ENCODE measurements around the gene VAT1. TPM values are rescaled to one million over a fixed set of nuclear protein-coding genes. Genes with fewer than 3 reads are reported as not detected.
"Not testable (repeated sequence)": the region's sequence is repeated elsewhere in the genome, so short reads cannot be mapped to it uniquely, and the experiment has no call there.

The VAT1 gene
- total RNA-seq, 1 experiment from 2014 or later: 45.7 TPM

DNA sequence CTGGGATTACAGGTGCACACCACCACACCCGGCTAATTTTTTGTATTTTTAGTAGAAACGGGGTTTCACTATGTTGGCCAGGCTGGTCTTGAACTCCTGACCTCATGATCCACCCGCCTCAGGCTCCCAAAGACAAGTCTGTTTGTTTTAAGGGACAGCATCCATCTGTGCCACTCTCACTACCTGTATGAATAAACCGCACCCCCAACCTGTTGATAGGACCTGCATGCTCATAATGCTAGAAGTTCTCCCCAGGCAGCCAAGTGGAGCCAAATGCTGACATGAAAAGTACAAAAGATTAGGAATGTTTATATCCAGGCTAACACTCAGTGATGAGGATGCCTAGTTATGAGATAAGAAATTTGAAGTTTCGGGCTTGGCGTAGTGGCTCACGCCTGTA lies 30.8 kb upstream of the VAT1 start:
- H3K4me1 ChIP-seq (ENCODE audit: low read length); H3K27ac ChIP-seq (ENCODE audit: low read length); H3K9me3 ChIP-seq (ENCODE audit: low read length); H2AFZ ChIP-seq (ENCODE audit: low read length); H4K20me1 ChIP-seq (ENCODE audit: insufficient read depth, low read depth, low read length); H3K9me2 ChIP-seq (replicated peaks; ENCODE audit: insufficient read depth, low read length); H3K4me3 ChIP-seq (ENCODE audit: low read length); H3K9ac ChIP-seq (ENCODE audit: low read length); DNase-seq; H3K4me2 ChIP-seq (ENCODE audit: low read depth, low read length, poor library complexity, severe bottlenecking); H3K27me3 ChIP-seq (ENCODE audit: low read length); H3K79me2 ChIP-seq (ENCODE audit: low read length): not testable (repeated sequence)
- H3K36me3 ChIP-seq (ENCODE audit: insufficient read depth, low read length): peaks cover 46% of the 10 kb centered on the region; the same call in 1 of the 2 replicates

DNA sequence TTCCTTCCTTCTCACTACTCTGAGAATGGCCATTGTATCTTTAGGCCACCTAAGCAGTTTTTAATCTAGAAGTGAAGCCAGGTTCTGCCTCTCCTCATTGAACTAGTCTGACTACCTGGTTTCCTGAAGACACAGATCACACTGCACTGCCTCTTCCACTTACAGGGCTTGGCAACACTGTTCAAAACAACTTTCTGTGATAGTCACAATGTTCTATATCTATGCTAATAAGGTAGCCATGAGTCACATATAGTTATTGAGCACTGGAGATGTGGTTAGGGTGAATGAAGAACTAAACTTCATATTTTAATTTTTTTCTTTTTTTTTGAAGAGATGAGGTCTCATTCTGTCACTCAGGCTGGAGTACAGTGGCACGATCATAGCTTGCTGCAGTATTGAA lies 29.8 kb upstream of the VAT1 start:
- Histone ChIP-seq H3K27me3 (ENCODE audit: low read length) (no peaks in the 10 kb centered on the region), H3K79me2 (ENCODE audit: low read length) (no peaks in the 10 kb centered on the region), H3K36me3 (ENCODE audit: insufficient read depth, low read length) (peaks cover 50% of the 10 kb centered on the region; the same call in 1 of the 2 replicates)

DNA sequence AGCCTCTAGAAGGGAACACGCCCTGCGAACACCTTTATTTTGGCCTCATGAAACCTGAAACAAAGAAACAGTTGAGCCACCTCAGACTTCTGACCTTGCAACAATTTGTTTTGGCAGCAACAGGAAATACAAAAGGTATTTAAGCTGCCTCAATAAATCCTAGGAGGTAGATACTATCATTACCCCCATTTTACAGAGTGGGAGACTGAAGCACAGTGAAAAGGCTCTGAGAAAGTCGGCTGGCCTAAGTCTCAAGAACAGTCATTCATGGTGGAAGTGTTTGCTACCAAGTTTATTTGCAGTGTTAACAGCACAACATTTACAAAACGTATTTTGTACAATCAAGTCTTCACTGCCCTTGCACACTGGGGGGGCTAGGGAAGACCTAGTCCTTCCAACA lies 21.8 kb upstream of the VAT1 start:
- Histone ChIP-seq H3K4me1 (ENCODE audit: low read length) (peaks cover 26% of the 10 kb centered on the region), H3K9ac (ENCODE audit: low read length) (no peak overlapping the region), H3K9me2 (replicated peaks; ENCODE audit: insufficient read depth, low read length) (no peaks in the 10 kb centered on the region), H3K4me3 (ENCODE audit: low read length) (no peak overlapping the region), H3K27me3 (ENCODE audit: low read length) (no peaks in the 10 kb centered on the region), H2AFZ (ENCODE audit: low read length) (no peak overlapping the region), H3K79me2 (ENCODE audit: low read length) (no peaks in the 10 kb centered on the region), H4K20me1 (ENCODE audit: insufficient read depth, low read depth, low read length) (no peaks in the 10 kb centered on the region), H3K36me3 (ENCODE audit: insufficient read depth, low read length) (peaks cover 21% of the 10 kb centered on the region; the same call in 1 of the 2 replicates), H3K4me2 (ENCODE audit: low read depth, low read length, poor library complexity, severe bottlenecking) (no peak overlapping the region), H3K9me3 (ENCODE audit: low read length) (no peaks in the 10 kb centered on the region), H3K27ac (ENCODE audit: low read length) (no peak overlapping the region)
- no peak for DNase-seq

More for the DNA sequence above, 29.8 kb upstream of the VAT1 start:
- no peak for DNase-seq
- no peak overlapping the region for H3K27ac ChIP-seq (ENCODE audit: low read length)
- H2AFZ ChIP-seq (ENCODE audit: low read length): no peak overlapping the region
- H4K20me1 ChIP-seq (ENCODE audit: insufficient read depth, low read depth, low read length): no peaks in the 10 kb centered on the region
- no peak overlapping the region for H3K9ac ChIP-seq (ENCODE audit: low read length)
- H3K9me2 ChIP-seq (replicated peaks; ENCODE audit: insufficient read depth, low read length): no peaks in the 10 kb centered on the region
- no peak overlapping the region for H3K4me3 ChIP-seq (ENCODE audit: low read length)
- H3K4me1 ChIP-seq (ENCODE audit: low read length): no peaks in the 10 kb centered on the region
- no peak overlapping the region for H3K4me2 ChIP-seq (ENCODE audit: low read depth, low read length, poor library complexity, severe bottlenecking)
- H3K9me3 ChIP-seq (ENCODE audit: low read length): no peaks in the 10 kb centered on the region

DNA sequence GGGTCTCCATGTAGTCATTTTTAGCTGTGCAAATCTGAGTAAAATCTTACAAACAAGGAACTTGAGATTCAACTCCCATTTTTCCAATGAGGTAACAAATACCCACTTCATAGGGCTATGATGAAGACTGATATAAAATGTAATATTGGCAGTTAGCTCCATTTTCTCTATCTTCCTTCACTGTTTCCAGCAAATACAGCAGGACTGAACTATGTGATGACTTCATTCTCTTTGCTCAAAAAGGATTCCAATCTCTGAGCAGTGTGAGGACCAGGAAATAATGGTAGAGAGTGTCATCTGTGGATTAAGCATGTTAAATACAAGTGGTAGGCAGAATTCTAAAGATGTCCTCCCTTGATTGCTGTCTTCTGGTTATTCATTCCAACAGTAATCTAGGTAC lies 21.1 kb upstream of the VAT1 start:
- Histone ChIP-seq H3K79me2 (ENCODE audit: low read length) (no peaks in the 10 kb centered on the region), H3K36me3 (ENCODE audit: insufficient read depth, low read length) (peaks cover 16% of the 10 kb centered on the region; the same call in 1 of the 2 replicates)

DNA sequence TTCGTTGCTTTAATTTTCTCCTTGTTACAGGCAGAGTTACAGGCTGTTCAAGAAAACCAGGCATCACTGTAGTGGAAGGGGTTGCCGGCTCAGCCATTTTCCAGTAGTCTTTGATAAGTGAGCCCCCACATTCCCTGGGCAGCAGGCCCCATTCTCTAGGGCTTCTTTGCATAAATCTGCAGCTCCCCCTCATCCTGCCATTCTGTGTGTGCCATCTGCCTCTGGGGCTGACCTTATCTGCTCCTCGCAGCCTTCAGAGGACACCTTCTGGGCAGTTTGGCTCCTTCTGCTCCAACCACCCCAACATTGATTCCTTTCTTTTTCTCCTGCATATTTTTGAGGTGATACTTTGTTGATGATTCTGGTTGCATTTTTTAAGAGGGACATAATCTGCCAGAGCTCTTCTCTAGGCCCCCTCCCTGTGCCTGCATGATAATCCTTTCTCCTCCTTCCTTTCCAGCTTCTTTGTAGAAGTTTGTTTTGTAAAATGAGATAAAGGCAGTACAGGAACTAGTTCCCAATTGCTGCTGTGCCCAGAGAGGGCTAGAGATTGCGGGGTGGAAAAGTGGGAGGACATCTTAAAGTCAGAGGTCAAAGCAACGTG lies 19.9 kb upstream of the VAT1 start:
- Histone ChIP-seq H2AFZ (ENCODE audit: low read length) (no peak overlapping the region), H3K9me3 (ENCODE audit: low read length) (no peaks in the 10 kb centered on the region), H3K4me2 (ENCODE audit: low read depth, low read length, poor library complexity, severe bottlenecking) (no peak overlapping the region), H3K79me2 (ENCODE audit: low read length) (no peaks in the 10 kb centered on the region), H3K4me3 (ENCODE audit: low read length) (no peak overlapping the region), H3K27ac (ENCODE audit: low read length) (no peak overlapping the region), H3K36me3 (ENCODE audit: insufficient read depth, low read length) (peaks cover 12% of the 10 kb centered on the region; the same call in 1 of the 2 replicates), H3K9ac (ENCODE audit: low read length) (no peak overlapping the region), H4K20me1 (ENCODE audit: insufficient read depth, low read depth, low read length) (no peaks in the 10 kb centered on the region), H3K9me2 (replicated peaks; ENCODE audit: insufficient read depth, low read length) (no peaks in the 10 kb centered on the region), H3K27me3 (ENCODE audit: low read length) (no peaks in the 10 kb centered on the region), H3K4me1 (ENCODE audit: low read length) (peaks cover 26% of the 10 kb centered on the region)
- DNase-seq: no peak

More for the DNA sequence above, 21.1 kb upstream of the VAT1 start:
- Histone ChIP-seq H4K20me1 (ENCODE audit: insufficient read depth, low read depth, low read length) (no peaks in the 10 kb centered on the region), H3K27ac (ENCODE audit: low read length) (no peak overlapping the region), H3K4me3 (ENCODE audit: low read length) (no peak overlapping the region), H3K4me2 (ENCODE audit: low read depth, low read length, poor library complexity, severe bottlenecking) (no peak overlapping the region), H3K9ac (ENCODE audit: low read length) (no peak overlapping the region), H3K4me1 (ENCODE audit: low read length) (peaks cover 26% of the 10 kb centered on the region), H3K9me2 (replicated peaks; ENCODE audit: insufficient read depth, low read length) (no peaks in the 10 kb centered on the region), H3K9me3 (ENCODE audit: low read length) (no peaks in the 10 kb centered on the region), H3K27me3 (ENCODE audit: low read length) (no peaks in the 10 kb centered on the region), H2AFZ (ENCODE audit: low read length) (no peak overlapping the region)
- DNase-seq: no peak

DNA sequence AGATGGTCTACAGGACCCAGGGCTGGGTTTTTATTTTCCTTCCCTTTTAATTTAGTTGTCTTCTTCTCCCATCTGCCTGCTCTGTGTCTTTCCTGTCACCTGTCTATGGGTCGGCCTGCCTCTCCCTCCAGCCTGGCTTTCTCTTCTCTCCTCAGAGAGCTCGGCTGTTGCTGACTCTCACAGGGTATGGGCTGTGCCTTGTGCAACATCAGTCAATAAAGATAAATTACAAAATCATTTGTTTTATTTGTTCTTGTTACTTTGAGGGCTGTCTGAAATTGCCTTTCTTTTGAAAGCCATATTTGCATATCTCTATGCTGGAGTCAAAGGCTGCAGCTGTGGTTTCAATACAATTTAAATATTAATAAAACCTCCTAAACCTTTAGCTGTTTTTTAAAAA lies 18.5 kb upstream of the VAT1 start:
- H3K4me2 ChIP-seq (ENCODE audit: low read depth, low read length, poor library complexity, severe bottlenecking): no peak overlapping the region
- no peak overlapping the region for H2AFZ ChIP-seq (ENCODE audit: low read length)

DNA sequence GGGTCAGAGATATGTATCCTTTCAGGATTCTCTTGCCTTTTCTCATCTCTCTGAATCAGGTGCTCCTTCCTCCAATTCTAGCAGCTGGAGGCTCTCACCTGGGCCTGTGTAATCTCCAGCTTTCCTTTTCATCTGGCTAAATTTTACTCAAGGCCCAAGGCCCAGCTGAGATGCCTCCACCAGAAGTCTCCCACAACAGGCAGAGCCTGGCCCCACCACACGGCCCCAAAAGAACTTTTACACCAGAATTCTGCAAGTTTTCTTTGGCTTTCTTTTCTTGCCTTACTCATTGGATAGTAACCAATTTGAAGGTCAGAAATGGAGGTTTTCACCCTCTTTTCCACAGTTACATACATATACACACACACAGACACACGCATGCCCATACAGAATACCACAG lies 17.5 kb upstream of the VAT1 start:
- Histone ChIP-seq H3K4me1 (ENCODE audit: low read length) (peaks cover 26% of the 10 kb centered on the region), H2AFZ (ENCODE audit: low read length) (no peak overlapping the region), H3K27me3 (ENCODE audit: low read length) (no peaks in the 10 kb centered on the region), H3K27ac (ENCODE audit: low read length) (no peak overlapping the region), H3K9ac (ENCODE audit: low read length) (no peak overlapping the region), H3K79me2 (ENCODE audit: low read length) (no peaks in the 10 kb centered on the region), H3K9me2 (replicated peaks; ENCODE audit: insufficient read depth, low read length) (no peaks in the 10 kb centered on the region), H3K4me2 (ENCODE audit: low read depth, low read length, poor library complexity, severe bottlenecking) (no peak overlapping the region), H4K20me1 (ENCODE audit: insufficient read depth, low read depth, low read length) (no peaks in the 10 kb centered on the region), H3K9me3 (ENCODE audit: low read length) (no peaks in the 10 kb centered on the region), H3K36me3 (ENCODE audit: insufficient read depth, low read length) (peaks cover 8% of the 10 kb centered on the region; the same call in 1 of the 2 replicates), H3K4me3 (ENCODE audit: low read length) (no peak overlapping the region)
- no peak for DNase-seq

More for the DNA sequence above, 18.5 kb upstream of the VAT1 start:
- H3K9ac ChIP-seq (ENCODE audit: low read length): no peak overlapping the region
- H3K27me3 ChIP-seq (ENCODE audit: low read length): no peaks in the 10 kb centered on the region
- DNase-seq: no peak
- no peaks in the 10 kb centered on the region for H3K9me2 ChIP-seq (replicated peaks; ENCODE audit: insufficient read depth, low read length)
- H3K36me3 ChIP-seq (ENCODE audit: insufficient read depth, low read length): peaks cover 8% of the 10 kb centered on the region; the same call in 1 of the 2 replicates
- no peaks in the 10 kb centered on the region for H3K9me3 ChIP-seq (ENCODE audit: low read length)
- H3K4me3 ChIP-seq (ENCODE audit: low read length): no peak overlapping the region
- H4K20me1 ChIP-seq (ENCODE audit: insufficient read depth, low read depth, low read length): no peaks in the 10 kb centered on the region
- H3K79me2 ChIP-seq (ENCODE audit: low read length): no peaks in the 10 kb centered on the region
- peaks cover 26% of the 10 kb centered on the region for H3K4me1 ChIP-seq (ENCODE audit: low read length)
- H3K27ac ChIP-seq (ENCODE audit: low read length): no peak overlapping the region

DNA sequence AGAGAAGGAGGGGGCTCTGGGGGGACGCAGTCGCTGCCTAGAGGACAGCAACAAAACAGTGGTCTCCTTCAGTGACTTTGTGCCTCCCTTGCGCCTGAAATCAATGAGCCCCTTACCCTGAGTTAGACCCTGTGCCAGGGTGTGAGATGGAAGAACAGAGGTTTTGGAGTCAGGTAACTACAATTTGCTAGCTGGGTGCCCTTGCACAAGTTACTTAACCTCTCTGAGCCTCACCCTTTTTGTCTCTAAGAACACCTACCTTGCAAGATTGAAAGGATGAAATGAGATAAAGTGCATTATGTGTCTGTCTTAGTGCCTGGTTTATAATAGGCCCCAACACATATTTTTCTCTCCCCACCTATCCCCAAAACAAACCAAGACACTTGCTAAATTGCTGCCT lies 12.7 kb upstream of the VAT1 start:
- no peak for DNase-seq
- no peaks in the 10 kb centered on the region for H3K79me2 ChIP-seq (ENCODE audit: low read length)
- H2AFZ ChIP-seq (ENCODE audit: low read length): no peak overlapping the region
- H3K9ac ChIP-seq (ENCODE audit: low read length): no peak overlapping the region
- no peaks in the 10 kb centered on the region for H4K20me1 ChIP-seq (ENCODE audit: insufficient read depth, low read depth, low read length)
- H3K4me3 ChIP-seq (ENCODE audit: low read length): no peak overlapping the region
- no peaks in the 10 kb centered on the region for H3K36me3 ChIP-seq (ENCODE audit: insufficient read depth, low read length)
- H3K27me3 ChIP-seq (ENCODE audit: low read length): no peaks in the 10 kb centered on the region
- H3K9me3 ChIP-seq (ENCODE audit: low read length): no peaks in the 10 kb centered on the region
- no peaks in the 10 kb centered on the region for H3K9me2 ChIP-seq (replicated peaks; ENCODE audit: insufficient read depth, low read length)
- no peak overlapping the region for H3K27ac ChIP-seq (ENCODE audit: low read length)
- no peaks in the 10 kb centered on the region for H3K4me1 ChIP-seq (ENCODE audit: low read length)
- H3K4me2 ChIP-seq (ENCODE audit: low read depth, low read length, poor library complexity, severe bottlenecking): no peak overlapping the region

Measured in Karpas-422 (cell line).